ENCODE results near the gene SNTG2. TPM values are rescaled to one million over a fixed set of nuclear protein-coding genes. Genes with fewer than 3 reads are reported as not detected.
"Not testable (repeated sequence)": the region's sequence is repeated elsewhere in the genome, so short reads cannot be mapped to it uniquely, and the experiment has no call there.

The SNTG2 gene
- total RNA-seq, 1 experiment from 2014 or later: not detected

GRCh38 chr2:1405967-1406366, 455.3 kb downstream of the SNTG2 start:
- DNase-seq (ENCODE audit: low read depth): no peak

GRCh38 chr2:1406434-1406833, 455.8 kb downstream of the SNTG2 start:
- DNase-seq (ENCODE audit: low read depth): no peak

GRCh38 chr2:1407950-1408675, 457.5 kb downstream of the SNTG2 start:
- no peak for DNase-seq (ENCODE audit: low read depth)

GRCh38 chr2:1413156-1413710, 462.6 kb downstream of the SNTG2 start, which contains the start of gene TPO:
Gene TPO (plus strand): TSS chr2:1413463. CDS start chr2:1414409, 946 bp downstream.
- no peak for DNase-seq (ENCODE audit: low read depth)

GRCh38 chr2:1414121-1414520, 463.5 kb downstream of the SNTG2 start:
- no peak for DNase-seq (ENCODE audit: low read depth)

- not testable (repeated sequence) for DNase-seq (ENCODE audit: low read depth)
Measured at GRCh38 chr2:1414901-1415300, 464.3 kb downstream of the SNTG2 start.

- no peak for DNase-seq (ENCODE audit: low read depth)
Measured at GRCh38 chr2:1415501-1415900, 464.9 kb downstream of the SNTG2 start.

All from HT1080 (cell line).